Ovary (tissue), 3 donors: ENCODE results near the gene HPCAL4.

Experiments used
- EP300 ChIP-seq: sonication (generic); formaldehyde crosslinking; IDR thresholded peaks from one replicate; pipeline ENCODE4 v1.6.1; 2017; ENCODE audit warnings: antibody characterized with exemption
- POLR2A ChIP-seq: fragments of 450-650 bp; IDR thresholded peaks from one replicate; pipeline ENCODE4 v1.6.1; 2017; ENCODE audit warnings: antibody characterized with exemption, mild to moderate bottlenecking, moderate library complexity
- TF ChIP-seq, protein P1 (sequence below), 3 donors: fragments of 450-650 bp in 2 of 3; fragments of 200-600 bp in 1 of 3; IDR thresholded peaks; one replicate each; pipeline versions ENCODE4 v1.5.1 to v1.8.0; 2016 to 2022; ENCODE audit warnings: antibody characterized with exemption in 3 of 3, mild to moderate bottlenecking in 1 of 3
- donor health status: DM: no; HTN: no; CAD: no.

DNA sequence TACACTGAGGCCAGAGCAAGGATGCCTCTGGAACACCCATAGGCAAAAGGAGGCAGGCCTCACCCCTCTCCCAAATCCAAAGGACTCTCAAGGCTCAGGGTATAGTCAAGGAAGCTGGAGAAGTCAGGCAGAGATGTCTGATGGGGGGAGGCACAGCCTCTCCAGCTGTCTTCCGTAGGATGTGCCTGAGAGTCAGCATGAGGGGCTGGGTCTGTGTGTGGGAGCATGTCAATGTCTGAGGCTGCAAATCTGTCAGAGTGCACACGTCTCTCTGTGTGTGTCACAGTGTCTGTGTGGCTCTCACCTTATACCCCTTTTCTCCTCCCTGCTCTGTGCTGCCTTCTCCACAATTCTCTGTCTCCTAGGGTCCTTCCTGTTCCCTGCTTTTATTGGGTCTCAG lies 4.0 kb downstream of the HPCAL4 start:
- TF ChIP-seq POLR2A = no peak
- TF ChIP-seq, protein P1, sequence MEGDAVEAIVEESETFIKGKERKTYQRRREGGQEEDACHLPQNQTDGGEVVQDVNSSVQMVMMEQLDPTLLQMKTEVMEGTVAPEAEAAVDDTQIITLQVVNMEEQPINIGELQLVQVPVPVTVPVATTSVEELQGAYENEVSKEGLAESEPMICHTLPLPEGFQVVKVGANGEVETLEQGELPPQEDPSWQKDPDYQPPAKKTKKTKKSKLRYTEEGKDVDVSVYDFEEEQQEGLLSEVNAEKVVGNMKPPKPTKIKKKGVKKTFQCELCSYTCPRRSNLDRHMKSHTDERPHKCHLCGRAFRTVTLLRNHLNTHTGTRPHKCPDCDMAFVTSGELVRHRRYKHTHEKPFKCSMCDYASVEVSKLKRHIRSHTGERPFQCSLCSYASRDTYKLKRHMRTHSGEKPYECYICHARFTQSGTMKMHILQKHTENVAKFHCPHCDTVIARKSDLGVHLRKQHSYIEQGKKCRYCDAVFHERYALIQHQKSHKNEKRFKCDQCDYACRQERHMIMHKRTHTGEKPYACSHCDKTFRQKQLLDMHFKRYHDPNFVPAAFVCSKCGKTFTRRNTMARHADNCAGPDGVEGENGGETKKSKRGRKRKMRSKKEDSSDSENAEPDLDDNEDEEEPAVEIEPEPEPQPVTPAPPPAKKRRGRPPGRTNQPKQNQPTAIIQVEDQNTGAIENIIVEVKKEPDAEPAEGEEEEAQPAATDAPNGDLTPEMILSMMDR (IDR thresholded peaks at IDR 0.05) = no peak
- no peak for TF ChIP-seq EP300
